B cell (primary cell): Measurements from ENCODE around the gene NEUROD1.

Experiments
- EZH2 ChIP-seq: IDR thresholded peaks from 2 replicates; pipeline ENCODE4 v1.6.1; 2012; ENCODE audit warnings: borderline replicate concordance, low read depth, mild to moderate bottlenecking, moderate library complexity, low read length; ENCODE audit not compliant: insufficient read depth, poor library complexity, severe bottlenecking
- TF ChIP-seq, protein P1 (sequence below): fragments of 200-600 bp; IDR thresholded peaks from one replicate; pipeline ENCODE4 v1.8.0; 2022; ENCODE audit warnings: antibody characterized with exemption, mild to moderate bottlenecking

GRCh38 chr2:181642086-181642485 lies 38.2 kb downstream of the NEUROD1 start:
- TF ChIP-seq, protein P1, sequence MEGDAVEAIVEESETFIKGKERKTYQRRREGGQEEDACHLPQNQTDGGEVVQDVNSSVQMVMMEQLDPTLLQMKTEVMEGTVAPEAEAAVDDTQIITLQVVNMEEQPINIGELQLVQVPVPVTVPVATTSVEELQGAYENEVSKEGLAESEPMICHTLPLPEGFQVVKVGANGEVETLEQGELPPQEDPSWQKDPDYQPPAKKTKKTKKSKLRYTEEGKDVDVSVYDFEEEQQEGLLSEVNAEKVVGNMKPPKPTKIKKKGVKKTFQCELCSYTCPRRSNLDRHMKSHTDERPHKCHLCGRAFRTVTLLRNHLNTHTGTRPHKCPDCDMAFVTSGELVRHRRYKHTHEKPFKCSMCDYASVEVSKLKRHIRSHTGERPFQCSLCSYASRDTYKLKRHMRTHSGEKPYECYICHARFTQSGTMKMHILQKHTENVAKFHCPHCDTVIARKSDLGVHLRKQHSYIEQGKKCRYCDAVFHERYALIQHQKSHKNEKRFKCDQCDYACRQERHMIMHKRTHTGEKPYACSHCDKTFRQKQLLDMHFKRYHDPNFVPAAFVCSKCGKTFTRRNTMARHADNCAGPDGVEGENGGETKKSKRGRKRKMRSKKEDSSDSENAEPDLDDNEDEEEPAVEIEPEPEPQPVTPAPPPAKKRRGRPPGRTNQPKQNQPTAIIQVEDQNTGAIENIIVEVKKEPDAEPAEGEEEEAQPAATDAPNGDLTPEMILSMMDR, result no peak
- TF ChIP-seq EZH2, result no peak
